NCI-H526 treated with DMSO at 0.1 percent for 48 hours (cell line): ENCODE measurements around the gene HELZ.
A peak's percentile ranks its signal among the peaks of the same experiment; 100 is the strongest.
"Not testable (repeated sequence)": the region's sequence is repeated elsewhere in the genome, so short reads cannot be mapped to it uniquely, and the experiment has no call there.

Source experiments
- DNase-seq: peaks from one replicate; lab custom pipeline; 2025; lab: John Stamatoyannopoulos, UW

HELZ gene

DNA sequence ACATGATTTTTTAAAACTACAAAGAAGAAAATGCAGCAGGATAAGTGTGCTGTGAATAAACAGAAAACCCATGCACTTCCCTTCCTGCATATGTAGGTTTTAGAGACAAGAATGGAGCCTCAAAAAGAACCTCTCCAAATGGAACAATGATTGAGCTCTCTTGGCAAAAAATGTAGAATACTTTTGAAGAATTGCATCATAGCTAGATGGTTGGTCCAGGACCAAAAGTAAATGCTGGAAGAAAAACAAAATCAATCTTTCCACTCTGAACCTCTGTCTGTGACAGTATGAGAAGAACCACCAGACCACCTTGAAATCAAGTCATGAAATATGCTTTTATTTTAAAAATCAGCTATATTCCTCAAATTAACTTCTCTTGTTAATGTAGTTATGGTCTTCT lies 17.5 kb downstream of the HELZ start:
- DNase-seq, result no peak

DNA sequence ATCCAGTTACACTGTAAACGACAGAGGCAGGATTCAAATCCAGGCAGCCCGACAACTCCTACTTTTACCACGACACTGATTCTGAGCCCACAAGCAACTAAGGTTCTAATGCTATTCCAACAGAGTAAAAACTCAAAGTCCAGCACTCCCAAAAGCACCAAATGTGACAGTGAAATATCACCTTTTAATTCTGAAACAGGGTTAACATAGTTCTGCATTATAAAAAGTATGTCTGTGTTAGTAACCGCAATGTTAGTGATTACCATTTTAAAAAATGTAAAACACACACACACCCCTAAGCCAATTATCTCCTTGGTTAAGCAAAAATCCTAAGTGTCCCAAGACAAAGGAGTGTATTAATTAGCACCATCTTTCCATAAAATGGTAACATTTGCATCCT lies 19.7 kb downstream of the HELZ start:
- no peak for DNase-seq

DNA sequence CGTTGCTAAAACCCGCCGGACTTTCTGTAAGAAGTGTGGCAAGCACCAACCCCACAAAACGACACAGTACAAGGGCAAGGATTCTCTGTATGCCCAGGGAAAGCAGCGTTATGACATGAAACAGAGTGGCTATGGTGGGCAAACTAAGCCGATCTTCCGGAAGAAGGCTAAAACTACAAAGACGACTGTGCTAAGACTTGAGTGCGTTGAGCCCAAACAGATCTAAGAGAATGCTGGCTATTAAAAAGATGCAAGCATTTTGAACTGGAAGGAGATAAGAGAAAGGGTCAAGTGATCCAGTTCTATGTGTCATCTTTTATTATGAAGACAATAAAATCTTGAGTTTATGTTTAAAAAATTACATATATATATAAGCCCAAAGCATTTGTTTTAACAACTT lies 20.3 kb downstream of the HELZ start:
- no peak for DNase-seq

DNA sequence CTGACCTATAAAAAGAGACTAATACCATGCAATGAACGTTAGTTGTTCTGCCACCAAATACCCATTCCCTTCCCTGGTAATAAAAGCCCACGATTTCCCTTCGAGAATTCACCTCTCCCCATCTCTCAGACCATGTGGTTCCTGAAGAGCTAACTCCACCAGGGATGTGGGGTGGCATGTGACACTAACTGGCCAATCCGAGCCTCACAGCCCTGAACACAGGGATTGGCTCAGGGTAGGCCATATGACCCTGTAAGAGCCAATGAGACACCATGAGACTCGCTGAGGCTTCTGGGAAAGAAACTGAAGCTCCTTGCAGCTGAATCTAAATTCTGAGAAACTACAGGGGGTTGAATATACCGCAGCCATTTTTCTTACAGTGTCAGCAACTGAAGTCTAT lies 21.1 kb downstream of the HELZ start:
- no peak for DNase-seq

DNA sequence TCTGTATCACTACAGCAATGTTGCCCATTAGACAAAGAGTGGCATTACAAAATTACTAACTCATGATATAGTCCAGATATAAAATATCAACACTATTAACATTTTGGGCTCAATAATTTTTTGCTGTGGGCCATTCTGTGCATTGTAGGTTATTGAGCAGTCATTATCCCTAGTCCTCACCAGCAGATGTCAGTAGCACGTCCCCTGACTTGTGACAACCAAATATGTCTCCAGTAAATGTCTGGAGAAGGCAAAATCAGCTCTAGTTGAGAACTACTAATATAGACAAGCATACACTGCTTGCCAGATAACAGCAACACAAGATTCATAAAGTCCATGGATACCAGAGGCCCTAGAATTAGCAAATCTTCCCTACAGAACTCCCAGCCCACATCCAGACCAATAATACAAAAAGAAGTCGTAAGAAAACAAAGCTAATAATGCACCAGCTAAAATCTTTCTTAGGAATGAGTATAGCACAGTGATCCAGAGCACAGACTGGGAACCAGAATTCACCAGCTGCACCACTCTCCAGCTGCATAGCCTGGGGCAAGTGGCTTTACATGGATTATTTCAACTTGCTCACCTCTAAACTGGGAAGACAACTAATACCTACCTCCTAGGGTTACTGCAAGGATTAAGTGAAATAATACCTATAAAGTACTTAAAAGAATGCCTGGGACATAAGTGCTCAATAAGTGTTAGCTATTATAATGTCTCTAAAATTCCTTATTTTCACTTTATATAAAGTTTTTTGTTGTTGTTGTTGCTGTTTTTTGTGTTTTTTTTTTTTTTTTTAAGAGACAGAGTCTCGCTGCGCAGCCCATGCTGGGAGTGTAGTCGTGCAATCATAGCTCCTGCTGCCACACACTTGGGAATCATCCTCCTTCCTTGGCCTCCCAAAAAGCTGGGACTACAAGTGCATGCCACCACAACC lies 23.7 kb downstream of the HELZ start:
- peak; percentile 29 for DNase-seq

DNA sequence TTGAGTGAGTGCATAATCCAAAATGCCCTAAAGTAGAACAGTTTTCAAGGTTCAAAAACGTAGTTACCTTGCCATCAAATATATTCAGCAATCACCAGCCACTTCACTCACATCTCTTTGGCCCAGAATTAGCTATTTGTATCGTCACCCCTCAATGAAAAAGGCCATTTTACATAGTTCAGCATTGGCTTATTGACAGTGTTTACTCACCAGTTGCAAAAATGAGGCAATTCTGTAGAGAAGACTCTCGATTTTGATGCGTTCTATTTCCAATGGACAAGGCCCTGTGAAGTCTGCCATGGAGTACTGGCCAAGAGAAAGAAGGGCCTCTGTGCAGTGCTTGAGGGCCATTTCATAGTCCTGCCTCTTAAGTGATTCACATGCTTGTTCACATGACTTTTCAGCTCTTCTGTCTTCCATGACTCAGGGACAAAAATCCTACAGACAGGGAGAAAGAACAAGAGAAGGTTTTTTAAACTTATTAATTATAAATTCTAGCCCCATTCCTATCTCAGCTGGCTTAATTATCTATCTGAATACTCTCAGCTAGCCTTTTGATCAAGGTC lies 26.5 kb downstream of the HELZ start:
- DNase-seq, result no peak

DNA sequence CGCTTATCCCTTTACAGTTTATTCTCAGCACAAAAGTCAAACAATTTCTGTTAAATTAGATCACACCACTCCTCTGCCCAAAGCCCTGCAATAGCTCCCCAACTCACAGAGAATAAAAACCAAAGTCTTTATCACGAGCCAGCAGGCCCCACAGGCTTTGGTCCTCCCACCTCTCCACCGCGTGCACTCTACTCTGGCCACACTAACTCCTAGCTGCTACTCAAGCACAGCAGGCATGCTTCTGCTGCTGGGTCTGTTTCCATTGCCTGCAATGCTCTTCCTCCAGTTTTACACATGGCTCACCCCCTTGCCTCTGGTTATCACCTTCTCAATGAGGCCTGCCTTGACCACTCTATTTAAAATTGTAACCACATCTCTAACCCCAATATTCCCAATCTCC lies 27.6 kb downstream of the HELZ start:
- DNase-seq, result no peak

DNA sequence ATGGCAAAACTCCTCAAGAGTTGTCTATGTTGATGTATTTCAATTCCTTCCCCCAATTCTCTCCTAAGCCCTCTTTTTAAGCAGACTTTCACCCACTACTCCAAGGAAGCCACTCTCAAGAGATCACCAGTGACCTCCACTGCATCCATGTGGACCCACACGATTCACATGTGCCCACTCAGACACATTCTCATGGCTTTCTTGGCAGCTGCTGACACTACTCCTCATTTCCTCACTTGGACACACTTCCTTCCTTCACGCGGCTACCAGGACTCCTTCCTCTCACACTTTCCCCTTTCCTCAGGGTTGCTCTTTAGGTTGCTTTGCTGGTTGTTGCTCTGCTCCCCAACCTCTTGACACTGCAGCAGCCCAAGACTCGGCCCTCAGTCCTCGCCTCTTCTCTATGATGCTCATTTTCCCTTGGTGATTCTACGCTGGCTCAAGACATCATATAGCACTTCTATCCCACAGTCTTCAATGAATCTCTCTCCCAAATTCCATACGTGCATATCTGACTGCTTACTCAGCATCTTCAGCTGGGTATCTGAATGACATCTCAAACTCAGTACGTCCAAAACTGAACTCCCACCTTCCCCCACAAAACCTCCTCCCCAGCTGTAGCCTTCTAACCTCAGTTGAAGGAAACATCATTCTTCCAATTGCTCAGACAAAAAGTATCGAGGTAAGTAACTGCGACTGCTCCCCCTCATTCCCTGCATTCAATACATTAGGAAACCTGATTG lies 28.2 kb downstream of the HELZ start:
- no peak for DNase-seq

DNA sequence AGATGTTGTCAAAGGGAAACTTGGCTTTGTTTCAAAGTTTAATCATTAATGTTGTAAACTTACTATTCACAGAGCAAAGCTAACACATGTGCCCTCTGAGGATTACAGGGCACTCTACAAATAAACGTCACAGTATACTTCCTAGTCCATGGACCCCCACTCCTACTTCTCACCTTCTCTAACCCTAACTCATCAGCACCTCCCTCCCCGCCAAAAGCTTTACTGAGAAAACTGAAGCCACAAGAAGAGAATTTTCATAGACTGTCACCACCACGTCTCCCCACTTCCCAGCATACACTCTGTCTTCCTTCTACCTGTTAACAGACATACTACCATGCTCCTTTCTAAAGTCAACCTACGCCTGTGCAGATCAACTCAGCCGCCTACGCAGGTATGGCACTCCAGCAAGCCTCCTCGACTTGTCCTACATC lies 29.0 kb downstream of the HELZ start:
- DNase-seq, result no peak

DNA sequence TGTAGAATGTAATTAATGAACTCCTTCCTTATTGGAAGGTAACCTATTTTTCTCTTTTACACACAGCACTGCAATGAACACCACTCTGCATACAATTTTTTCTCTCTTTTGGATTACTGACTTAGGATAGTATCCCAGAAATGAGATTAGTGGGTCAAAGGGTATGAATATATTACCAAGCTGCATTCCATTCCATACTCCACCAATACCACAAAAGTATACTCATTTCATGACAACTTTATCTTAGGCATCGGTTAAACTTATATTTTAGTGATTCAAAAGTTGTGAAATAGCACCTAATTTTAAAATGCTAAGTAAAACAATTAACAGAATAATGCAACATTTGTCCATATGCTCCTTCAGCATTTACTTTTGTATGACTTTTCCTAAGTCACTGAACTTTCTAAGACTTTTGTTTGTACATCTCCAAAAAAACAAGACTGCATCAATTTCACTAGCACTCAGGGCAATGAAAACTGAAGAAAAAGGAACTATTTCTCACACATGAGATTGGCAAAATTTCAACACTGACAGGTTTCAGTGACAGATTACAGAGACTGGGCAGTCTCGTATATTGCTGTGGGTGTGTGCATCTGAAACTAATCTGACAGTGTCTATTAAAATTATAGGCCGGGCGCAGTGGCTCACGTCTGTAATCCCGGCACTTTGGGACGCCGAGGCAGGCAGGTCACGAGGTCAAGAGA lies 32.1 kb downstream of the HELZ start:
- no peak for DNase-seq

DNA sequence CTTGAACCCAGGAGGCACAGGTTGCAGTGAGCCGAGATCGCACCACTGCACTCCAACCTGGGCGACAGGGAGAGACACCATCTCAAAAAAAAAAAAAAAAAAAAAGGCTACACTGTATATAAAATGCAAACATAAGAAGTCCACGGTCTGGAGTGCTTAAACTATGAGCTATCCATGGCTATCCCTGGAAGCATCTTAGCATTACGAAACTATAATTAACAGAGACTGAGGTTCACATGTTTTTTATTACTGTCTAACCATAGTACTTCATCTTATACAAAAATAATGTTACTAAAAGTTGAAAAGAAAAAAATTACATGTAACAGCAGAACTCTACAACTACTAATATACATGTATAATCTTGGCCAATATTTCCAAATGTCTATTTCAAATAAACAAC lies 32.8 kb downstream of the HELZ start:
- DNase-seq, result no peak

DNA sequence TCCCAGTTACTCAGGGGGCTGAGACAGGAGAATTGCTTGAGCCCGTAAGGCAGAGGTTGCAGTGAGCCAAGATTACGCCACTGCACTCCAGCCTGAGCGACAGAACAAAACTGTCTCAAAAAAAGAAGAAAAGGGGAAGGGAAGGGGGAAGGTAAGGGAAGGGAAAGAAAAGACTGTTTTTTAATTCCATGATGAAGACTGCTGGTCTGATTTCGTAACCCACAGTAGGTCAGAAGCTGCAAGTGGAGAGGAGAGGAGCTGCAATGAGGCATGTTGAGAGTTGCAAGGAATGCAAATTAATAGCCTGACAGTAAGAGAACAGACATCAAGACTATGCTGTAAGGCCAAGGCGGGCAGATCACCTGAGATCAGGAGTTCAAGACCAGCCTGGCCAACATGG lies 33.3 kb downstream of the HELZ start:
- no peak for DNase-seq

DNA sequence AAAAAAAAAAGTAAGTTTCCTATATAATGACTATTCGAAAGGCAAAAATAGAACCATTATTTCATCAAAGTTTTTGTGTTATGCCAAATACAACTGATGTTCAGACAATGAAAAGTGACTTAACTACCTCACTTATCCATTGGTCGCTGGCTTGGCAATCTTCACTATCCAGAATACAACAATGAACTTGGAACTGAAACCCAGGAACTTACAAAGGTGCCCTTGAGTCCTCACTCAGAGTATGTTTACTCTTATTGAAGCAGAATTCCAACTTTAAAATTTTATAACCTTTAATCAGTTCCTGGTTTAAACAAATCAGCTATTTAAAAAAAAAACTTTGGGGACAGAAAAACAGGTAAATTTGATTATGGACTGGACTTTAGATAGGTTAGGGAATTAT lies 34.1 kb downstream of the HELZ start:
- no peak for DNase-seq

DNA sequence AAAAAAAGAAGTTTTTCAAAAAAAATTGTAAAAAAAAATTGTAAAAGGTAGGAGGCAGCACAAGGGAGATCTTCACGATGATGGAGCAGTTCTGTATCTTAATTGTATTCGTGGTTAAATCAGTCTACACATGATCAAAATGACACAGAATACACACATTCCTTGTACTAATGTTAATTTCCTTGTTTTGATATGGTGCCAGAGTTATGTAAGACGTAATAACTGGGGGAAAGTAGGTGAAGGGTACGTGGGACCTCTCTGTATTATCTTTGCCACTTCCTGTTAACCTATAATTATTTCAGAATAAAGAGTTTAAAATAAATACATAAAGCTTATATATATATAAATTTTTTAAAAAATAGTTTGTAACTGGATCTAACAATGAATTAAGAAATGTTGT lies 36.8 kb downstream of the HELZ start:
- DNase-seq, result no peak

DNA sequence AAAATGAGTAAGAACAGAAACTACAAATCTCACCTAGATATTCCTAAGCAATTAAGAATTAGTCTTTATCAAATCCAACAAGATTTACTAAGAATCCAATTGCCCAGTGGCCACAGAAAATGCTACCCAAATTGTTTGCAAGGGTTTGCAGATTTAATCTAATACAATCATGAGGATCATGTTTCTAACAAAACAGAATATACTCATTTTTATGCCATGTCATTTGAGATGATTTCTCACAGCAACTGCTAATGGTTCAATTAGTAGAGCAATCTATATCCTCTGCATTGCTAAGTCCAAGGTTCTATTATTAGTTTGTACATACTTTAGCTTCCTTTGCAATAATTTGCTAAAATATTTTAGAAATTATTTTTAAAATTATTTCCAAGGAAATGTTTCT lies 41.2 kb downstream of the HELZ start:
- DNase-seq, result no peak

DNA sequence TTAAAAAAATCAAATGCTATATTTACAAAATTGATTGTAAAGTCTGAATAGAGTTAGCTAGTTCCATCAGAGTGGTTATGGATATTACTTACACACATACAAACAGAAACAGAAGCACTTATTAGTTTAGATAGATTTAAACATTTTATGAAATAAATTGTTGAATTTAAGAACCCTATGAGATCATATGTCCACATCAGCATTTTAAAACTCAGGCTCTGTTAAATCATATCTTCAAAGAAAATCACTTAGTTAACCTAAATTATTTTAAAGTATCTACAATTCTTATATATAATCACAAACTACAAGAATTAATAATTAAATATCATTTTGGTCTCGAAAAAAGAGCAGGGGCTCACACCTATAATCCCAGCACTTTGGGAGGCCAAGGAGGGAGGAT lies 42.5 kb downstream of the HELZ start:
- DNase-seq, result no peak

DNA sequence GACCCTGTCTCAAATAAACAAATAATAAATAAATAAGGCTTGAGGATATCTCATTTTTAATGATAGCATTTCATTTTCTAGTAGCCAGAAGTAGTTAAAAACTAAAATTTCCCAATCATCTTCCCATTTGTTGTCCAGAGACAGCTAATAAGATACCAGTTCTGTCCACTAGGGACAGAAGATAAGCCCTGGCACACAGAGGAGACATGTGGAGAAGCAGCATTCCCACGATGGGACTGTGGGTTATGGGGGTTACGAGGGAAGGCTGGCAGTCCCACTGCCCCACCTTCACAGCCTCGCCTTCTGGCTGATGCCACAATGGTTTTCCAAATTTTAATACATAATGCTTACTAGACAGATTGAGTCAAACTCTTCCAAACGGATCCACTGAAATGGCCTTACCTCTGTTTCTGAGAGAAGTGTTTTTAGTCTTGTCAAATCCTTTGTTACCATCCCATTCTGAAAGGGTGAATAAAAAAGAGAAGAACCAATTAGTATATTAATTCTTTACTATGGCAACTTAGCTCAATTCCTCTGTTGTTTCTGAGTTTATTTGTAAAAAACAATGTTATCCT lies 44.2 kb downstream of the HELZ start:
- no peak for DNase-seq

DNA sequence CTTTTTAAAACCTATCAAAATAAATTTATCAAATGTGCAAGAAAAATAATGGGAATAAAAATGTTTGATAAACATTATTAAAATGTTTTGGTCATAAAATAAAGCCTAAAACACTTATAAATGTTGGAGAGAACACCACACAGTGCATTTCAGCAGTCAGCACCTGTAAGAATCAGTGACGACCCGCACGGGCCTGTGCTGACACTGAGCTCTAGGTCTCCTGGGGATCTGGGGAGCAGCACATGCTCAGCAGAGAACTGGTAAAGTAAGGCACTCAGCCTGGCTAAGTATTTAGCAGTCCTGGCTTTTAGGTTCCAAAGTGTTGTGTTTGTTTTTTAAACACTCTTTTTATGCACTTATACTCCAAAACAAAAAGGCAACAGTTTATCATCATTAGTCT lies 46.9 kb downstream of the HELZ start:
- no peak for DNase-seq

DNA sequence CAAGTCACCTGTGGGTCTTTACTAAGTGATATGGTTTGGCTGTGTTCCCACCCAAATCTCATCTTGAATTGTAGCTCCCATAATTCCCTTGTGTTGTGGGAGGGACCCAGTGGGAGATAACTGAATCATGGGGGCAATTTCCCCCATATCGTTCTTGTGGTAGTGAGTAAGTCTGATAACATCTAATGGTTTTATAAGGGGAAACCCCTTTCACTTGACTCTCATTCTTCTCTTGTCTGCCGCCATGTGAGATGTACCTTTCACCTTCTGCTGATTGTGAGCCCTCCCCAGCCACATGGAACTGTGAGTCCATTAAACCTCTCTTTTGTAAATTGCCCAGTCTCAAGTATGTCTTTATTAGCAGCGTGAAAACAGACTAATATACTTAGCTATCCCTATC lies 48.0 kb downstream of the HELZ start:
- not testable (repeated sequence) for DNase-seq

DNA sequence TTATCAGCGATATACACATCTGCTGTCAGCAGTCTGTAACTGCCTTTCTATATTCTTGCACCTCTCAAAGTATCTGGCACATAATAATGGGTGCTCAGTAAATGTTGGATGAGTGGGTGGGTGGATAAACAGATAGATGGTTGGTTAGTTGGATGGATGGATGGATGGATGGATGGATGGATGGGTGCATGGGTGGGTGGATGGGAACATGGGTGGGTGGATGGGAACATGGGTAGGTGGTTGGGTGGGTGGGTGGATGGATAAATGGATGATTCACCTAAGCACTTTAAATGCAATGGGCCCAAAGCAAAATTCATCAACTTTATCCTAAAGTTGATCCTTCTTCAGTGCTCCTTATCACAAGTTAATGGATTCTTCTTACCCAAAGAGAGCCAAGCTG lies 48.6 kb downstream of the HELZ start:
- no peak for DNase-seq

DNA sequence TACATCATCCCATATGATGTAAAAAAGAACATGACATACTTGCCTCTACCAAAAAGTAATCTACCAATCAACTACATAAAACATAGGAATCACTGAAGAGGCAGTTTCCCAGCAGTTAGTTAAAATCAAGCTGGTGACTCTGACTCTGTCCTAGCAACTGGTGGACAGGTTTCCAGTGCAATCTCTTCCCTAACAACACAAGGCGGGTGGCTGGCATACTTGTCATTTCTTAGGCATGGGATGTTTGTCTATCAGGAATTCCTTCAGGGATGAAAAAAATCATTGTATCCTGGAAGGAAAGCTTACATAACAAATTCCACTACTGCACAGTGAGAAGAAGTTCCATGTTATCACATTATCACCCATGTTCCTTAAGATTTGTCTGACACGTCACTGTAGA lies 50.9 kb downstream of the HELZ start:
- DNase-seq, result no peak

DNA sequence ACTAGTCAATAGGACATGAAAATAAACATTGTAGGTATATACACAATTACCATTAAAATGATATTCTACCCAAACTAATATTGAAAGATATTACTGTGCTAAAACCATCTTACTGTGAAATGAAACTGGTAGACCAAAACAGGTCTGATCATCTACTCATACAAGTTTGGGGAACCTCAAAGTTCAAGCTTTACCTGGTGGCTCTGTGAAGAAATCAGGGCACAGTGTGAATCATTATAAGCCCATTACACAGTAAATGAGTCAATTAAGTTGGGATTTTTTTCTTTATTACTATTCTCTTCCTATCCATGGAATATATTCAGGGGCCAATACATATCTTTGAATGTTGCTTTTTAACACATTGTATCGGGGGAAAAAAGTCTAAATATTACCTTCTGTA lies 57.1 kb downstream of the HELZ start:
- no peak for DNase-seq
